ENCODE measurements around the gene ARHGEF33. TPM values are rescaled to one million over a fixed set of nuclear protein-coding genes. Genes with fewer than 3 reads are reported as not detected.

Gene ARHGEF33
- total and polyA plus RNA-seq, 2 of the 13 experiments (the other 11 are each of a cell fraction or from before 2014, with no cell fraction given) = 0.04 TPM; not detected in 1

GRCh38 chr2:38850045-38850444 lies 39.6 kb upstream of the ARHGEF33 start (continued):
- TF ChIP-seq ZBTB40 (IDR thresholded peaks at IDR 0.05) (no peak), ZBTB40 (CRISPR knock-in tag; IDR thresholded peaks at IDR 0.05) (no peak), ZNF335 (CRISPR knock-in tag; IDR thresholded peaks at IDR 0.05) (no peak), NPAS2 (CRISPR knock-in tag; IDR thresholded peaks at IDR 0.05; ENCODE audit: borderline replicate concordance) (no peak), ZNF704 (CRISPR knock-in tag; IDR thresholded peaks at IDR 0.05; ENCODE audit: borderline replicate concordance) (no peak), KLF6 (CRISPR knock-in tag; IDR thresholded peaks at IDR 0.05) (no peak), NRL (CRISPR knock-in tag; IDR thresholded peaks at IDR 0.05; ENCODE audit: borderline replicate concordance) (no peak), EP300 (IDR thresholded peaks at IDR 0.05; ENCODE audit: low read depth in 2 of 2, low read length in 2 of 2) (no peak), EP300 (CRISPR knock-in tag; IDR thresholded peaks at IDR 0.05; ENCODE audit: borderline replicate concordance) (no peak), CREB1 (IDR thresholded peaks at IDR 0.05) (no peak), CREB1 (CRISPR knock-in tag; IDR thresholded peaks at IDR 0.05) (no peak), ATF6 (CRISPR knock-in tag; conservative IDR thresholded peaks at IDR 0.05) (no peak), MIER2 (CRISPR knock-in tag; IDR thresholded peaks at IDR 0.05) (no peak), ZNF746 (CRISPR knock-in tag; IDR thresholded peaks at IDR 0.05) (no peak), ZMYM4 (CRISPR knock-in tag; IDR thresholded peaks at IDR 0.05) (no peak), SETDB1 (CRISPR knock-in tag; IDR thresholded peaks at IDR 0.05; ENCODE audit: borderline replicate concordance) (no peak)
